IMR-90 (cell line): ENCODE data around the gene NOL8. TPM values are rescaled to one million over a fixed set of nuclear protein-coding genes. Genes with fewer than 3 reads are reported as not detected.

Experiments
- ATAC-seq: fragments of 200-7000 bp; cut with Tn5 transposase; 2 replicates; pipeline ENCODE4 v1.9.1; 2020; ENCODE audit warnings: low read depth, mild to moderate bottlenecking, moderate library complexity
- BruUV-seq: library from RNA; stranded (reverse); fragments of 400-500 nt; replicated peaks from 2 replicates; lab custom pipeline; 2021; lab: Mats Ljungman, UMichigan
- CTCF ChIA-PET: fragments of 300-600 bp; formaldehyde crosslinking; extraction: SDS; loops from one replicate; lab custom pipeline; 2021; ENCODE audit warnings: antibody characterized with exemption; lab: Yijun Ruan, JAX
- POLR2A ChIA-PET: fragments of 300-600 bp; sonication (Branson Sonifier 250); formaldehyde crosslinking; loops from one replicate; lab custom pipeline; 2022; ENCODE audit warnings: antibody characterized with exemption; ENCODE audit not compliant: unreplicated experiment; lab: Charles Lee
- DNase-seq: peaks from one replicate; pipeline ENCODE4 v3.0.0; 2013
- H2AFZ ChIP-seq: replicated peaks from 2 replicates; pipeline ENCODE3; 2013; ENCODE audit warnings: low read length, mild to moderate bottlenecking; ENCODE audit not compliant: poor library complexity
- H2AK5ac ChIP-seq: 2 replicates; pipeline ENCODE4 v1.6.1; 2013; ENCODE audit warnings: low read depth, low read length, inconsistent platforms
- H2AK9ac ChIP-seq: replicated peaks from 2 replicates; pipeline ENCODE3; 2013; ENCODE audit warnings: mild to moderate bottlenecking, low read depth, low read length, moderate library complexity; ENCODE audit not compliant: poor library complexity
- H2BK120ac ChIP-seq: 2 replicates; pipeline ENCODE4 v1.6.1; 2013; ENCODE audit warnings: low read depth, low read length, inconsistent platforms
- H2BK15ac ChIP-seq: 3 replicates; pipeline ENCODE4 v1.6.1; 2013; ENCODE audit warnings: low read depth, low read length, inconsistent platforms
- H2BK20ac ChIP-seq: 2 replicates; pipeline ENCODE4 v1.6.1; 2013; ENCODE audit warnings: low read depth, mild to moderate bottlenecking, inconsistent platforms, low read length, moderate library complexity
- H2BK5ac ChIP-seq: 2 replicates; pipeline ENCODE4 v1.6.1; 2013; ENCODE audit warnings: mild to moderate bottlenecking, low read depth, low read length, inconsistent platforms; ENCODE audit not compliant: poor library complexity, severe bottlenecking
- H3K14ac ChIP-seq: replicated peaks from 2 replicates; pipeline ENCODE4 v1.6.1; 2013; ENCODE audit warnings: low read depth, low read length, inconsistent platforms
- H3K18ac ChIP-seq: 2 replicates; pipeline ENCODE4 v1.6.1; 2013; ENCODE audit warnings: low read depth, low read length, control low read depth
- H3K23ac ChIP-seq: 2 replicates; pipeline ENCODE4 v1.6.1; 2013; ENCODE audit warnings: low read depth, low read length, inconsistent platforms
- H3K27ac ChIP-seq: 2 replicates; pipeline ENCODE4 v1.5.1; 2013; ENCODE audit warnings: mild to moderate bottlenecking, control low read depth, low read length; ENCODE audit not compliant: insufficient read depth
- H3K27me3 ChIP-seq: 2 replicates; pipeline ENCODE4 v1.6.1; 2013; ENCODE audit warnings: low read length; ENCODE audit not compliant: control insufficient read depth, insufficient read depth
- H3K36me3 ChIP-seq: 2 replicates; pipeline ENCODE4 v1.6.1; 2013; ENCODE audit warnings: low read length, mixed read lengths; ENCODE audit not compliant: control insufficient read depth, insufficient read depth
- H3K4ac ChIP-seq: 2 replicates; pipeline ENCODE4 v1.6.1; 2013; ENCODE audit warnings: low read depth, low read length, inconsistent platforms
- H3K4me1 ChIP-seq: 2 replicates; pipeline ENCODE4 v1.6.1; 2013; ENCODE audit warnings: low read length, mixed read lengths; ENCODE audit not compliant: control insufficient read depth, insufficient read depth
- H3K4me2 ChIP-seq: 2 replicates; pipeline ENCODE4 v1.6.1; 2013; ENCODE audit warnings: low read depth, mild to moderate bottlenecking, control low read depth, low read length, moderate library complexity
- H3K4me3 ChIP-seq: 2 replicates; pipeline ENCODE4 v1.5.1; 2013; ENCODE audit warnings: low read depth, mild to moderate bottlenecking, control low read depth, low read length, moderate library complexity; ENCODE audit not compliant: insufficient read depth
- H3K56ac ChIP-seq: 2 replicates; pipeline ENCODE4 v1.6.1; 2013; ENCODE audit warnings: low read length, inconsistent platforms; ENCODE audit not compliant: insufficient read depth; ENCODE audit errors: extremely low read depth
- H3K79me1 ChIP-seq, 2 experiments: 2 replicates each; pipeline ENCODE4 v1.6.1; 2013; ENCODE audit warnings: low read length in 2 of 2, inconsistent platforms in 1 of 2, low read depth in 1 of 2
- H3K9ac ChIP-seq: 2 replicates; pipeline ENCODE4 v1.6.1; 2013; ENCODE audit warnings: low read depth, low read length, control low read depth
- H3K9me1 ChIP-seq: 2 replicates; pipeline ENCODE4 v1.6.1; 2013; ENCODE audit warnings: low read length, inconsistent platforms; ENCODE audit not compliant: insufficient read depth
- H3K9me3 ChIP-seq: 2 replicates; pipeline ENCODE4 v1.6.1; 2013; ENCODE audit warnings: low read length; ENCODE audit not compliant: control insufficient read depth, insufficient read depth
- H4K20me1 ChIP-seq: 2 replicates; pipeline ENCODE4 v1.6.1; 2013; ENCODE audit warnings: low read length, inconsistent platforms; ENCODE audit not compliant: insufficient read depth
- H4K5ac ChIP-seq: 2 replicates; pipeline ENCODE4 v1.6.1; 2013; ENCODE audit warnings: mild to moderate bottlenecking, low read depth, low read length, control low read depth
- H4K8ac ChIP-seq, 2 experiments: 2 replicates each; pipeline ENCODE4 v1.6.1; 2013; ENCODE audit warnings: low read depth in 2 of 2, low read length in 2 of 2, control low read depth in 1 of 2, inconsistent platforms in 1 of 2
- H4K91ac ChIP-seq: 2 replicates; pipeline ENCODE4 v1.6.1; 2013; ENCODE audit warnings: low read depth, low read length, inconsistent platforms; ENCODE audit not compliant: insufficient read depth
- BHLHE40 ChIP-seq: fragments of 150-350 bp; IDR thresholded peaks from 2 replicates; pipeline ENCODE4 v1.6.1; 2016; ENCODE audit warnings: mild to moderate bottlenecking, low read depth, low read length
- FOS ChIP-seq: fragments of 150-350 bp; IDR thresholded peaks from 2 replicates; pipeline ENCODE4 v1.6.1; 2016; ENCODE audit warnings: low read depth, low read length
- MAZ ChIP-seq: IDR thresholded peaks from 2 replicates; pipeline ENCODE4 v1.6.1; 2012; ENCODE audit warnings: low read depth, mild to moderate bottlenecking, low read length, improper control_type of control experiment, moderate library complexity, borderline replicate concordance
- MXI1 ChIP-seq: IDR thresholded peaks from 2 replicates; pipeline ENCODE4 v1.6.1; 2012; ENCODE audit warnings: low read depth, mild to moderate bottlenecking, low read length, moderate library complexity, borderline replicate concordance
- POLR2A ChIP-seq: IDR thresholded peaks from 2 replicates; pipeline ENCODE4 v1.6.1; 2012; ENCODE audit warnings: mild to moderate bottlenecking, low read depth, low read length
- WGBS, 2 experiments: methylation state at CpG; one replicate each; pipeline versions ENCODE4 v1.1.5 to v1.1.7; 2013; ENCODE audit warnings: missing lambda C conversion rate in 2 of 2; ENCODE audit not compliant: insufficient read length in 1 of 2; ENCODE audit errors: extremely low coverage in 2 of 2; 5-methylcytosine and 5-hydroxymethylcytosine counted together
- dilution Hi-C: fragments of 300-500 bp; cut with HindIII; formaldehyde crosslinking; loops from one replicate; pipeline ENCODE4 v1.14.3; 2018; ENCODE audit warnings: low sequenced_read_pairs; ENCODE audit not compliant: unreplicated experiment
- in situ Hi-C: fragments of 300-500 bp; cut with MboI; formaldehyde crosslinking; loops from 3 replicates; pipeline ENCODE4 v1.14.3; 2019; ENCODE audit warnings: low sequenced_read_pairs, inconsistent platforms, mixed read lengths
- intact Hi-C: fragments of 100-400 bp; cut with micrococcal nuclease; formaldehyde crosslinking; loops from 2 replicates; pipeline ENCODE4 v1.10.0; 2022
- polyA plus RNA-seq, 3 experiments: library from polyadenylated mRNA; depleted of rRNA; stranded (reverse); fragments of >200 nt; gene quantifications; 2 replicates each; pipeline ENCODE4 v1.2.3, GENCODE V29; 2012; ENCODE audit warnings: low replicate concordance in 1 of 3
- total RNA-seq: library from RNA; depleted of rRNA; stranded (reverse); fragments of >200 nt; gene quantifications from 2 replicates; pipeline ENCODE4 v1.2.3, GENCODE V29; 2012
- TF ChIP-seq, protein P1 (sequence below): conservative IDR thresholded peaks from 2 replicates; pipeline ENCODE4 v1.5.1; 2012; ENCODE audit warnings: mild to moderate bottlenecking, low read depth, low read length, improper control_type of control experiment
- TF ChIP-seq, protein P2 (sequence below): fragments of 150-350 bp; IDR thresholded peaks from 2 replicates; pipeline ENCODE4 v1.6.1; 2016; ENCODE audit warnings: low read depth, mild to moderate bottlenecking, low read length, moderate library complexity, borderline replicate concordance

Gene NOL8
- total and polyA plus RNA-seq, 2 of the 4 experiments (the other 2 are of a cell fraction) = 10.1 to 18.3 TPM

DNA sequence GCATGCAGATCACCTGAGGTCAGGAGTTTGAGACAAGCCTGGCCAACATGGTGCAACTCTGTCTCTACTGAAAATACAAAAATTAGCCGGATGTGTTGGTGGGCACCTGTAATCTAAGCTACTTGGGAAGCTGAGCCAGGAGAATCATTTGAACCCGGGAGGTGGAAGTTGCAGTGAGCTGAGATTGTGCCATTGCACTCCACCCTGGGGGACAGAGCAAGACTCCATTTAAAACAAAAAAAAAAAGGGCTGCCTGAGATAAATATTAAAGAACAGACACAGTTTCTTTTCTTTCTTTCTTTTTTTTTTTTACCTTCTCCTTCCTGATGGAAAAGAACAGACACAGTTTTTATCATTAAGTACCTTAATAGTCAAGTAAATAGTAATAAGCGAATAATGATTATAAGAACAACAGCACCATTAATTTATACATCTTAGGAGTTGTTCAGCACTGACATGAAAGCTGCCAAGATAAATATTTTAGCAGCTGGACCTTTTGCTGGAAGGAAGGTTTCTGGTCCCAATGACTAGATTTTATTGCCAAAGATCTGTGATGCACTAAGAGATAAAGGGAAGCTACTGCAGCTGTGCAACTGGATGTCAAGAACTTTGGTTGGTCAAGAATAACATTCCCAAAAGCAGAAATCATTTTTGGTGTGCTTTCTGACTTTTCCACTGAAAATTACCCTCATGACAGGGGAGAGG is 7.6 kb upstream of the NOL8 start:
- Histone ChIP-seq H4K5ac (no peak overlapping the region), H2BK15ac (no peak overlapping the region), H3K9ac (no peak overlapping the region), H3K27me3 (no peaks in the 10 kb centered on the region), H3K9me1 (no peaks in the 10 kb centered on the region), H3K27ac (no peak overlapping the region; the same call in 1 of the 2 replicates), H2AFZ (no peak overlapping the region), H2BK20ac (no peak overlapping the region), H2AK9ac (no peak overlapping the region), H3K79me1 (peaks cover 0 to 3% of the 10 kb centered on the region in 2 experiments; a peak in 1 of 4 replicates), H3K4me1 (no peaks in the 10 kb centered on the region; the same call in 1 of the 2 replicates), H2BK120ac (no peak overlapping the region), H3K23ac (no peak overlapping the region), H3K9me3 (no peaks in the 10 kb centered on the region), H2BK5ac (no peak overlapping the region), H3K4ac (no peak overlapping the region), H3K56ac (no peak overlapping the region), H4K8ac (no peak overlapping the region), H3K4me3 (no peak overlapping the region), H3K4me2 (no peak overlapping the region), H2AK5ac (no peak overlapping the region), H3K36me3 (no peaks in the 10 kb centered on the region), H4K20me1 (no peaks in the 10 kb centered on the region), H4K91ac (no peak overlapping the region), H3K18ac (no peak overlapping the region), H3K14ac (no peak overlapping the region)
- ATAC-seq = no peak
- intact Hi-C loops (no loop called here), dilution Hi-C loops (no loop called here), in situ Hi-C loops (loop anchor here (5.0 to 25.0 kb wide), 2 partner anchors 105 to 455 kb away; no protein-coding TSS in a partner anchor)
- no CpG with 5 or more reads among the region's 3 CpGs for WGBS, 2 experiments
- ChIA-PET POLR2A (no interaction called here), CTCF (interaction anchor here (1.3 kb wide), 1 partner anchor 10 kb away, joined by 4 read pairs; no protein-coding TSS in a partner anchor)
- DNase-seq = peak; percentile 43
- BruUV-seq = no TSS peak
- TF ChIP-seq, protein P1, sequence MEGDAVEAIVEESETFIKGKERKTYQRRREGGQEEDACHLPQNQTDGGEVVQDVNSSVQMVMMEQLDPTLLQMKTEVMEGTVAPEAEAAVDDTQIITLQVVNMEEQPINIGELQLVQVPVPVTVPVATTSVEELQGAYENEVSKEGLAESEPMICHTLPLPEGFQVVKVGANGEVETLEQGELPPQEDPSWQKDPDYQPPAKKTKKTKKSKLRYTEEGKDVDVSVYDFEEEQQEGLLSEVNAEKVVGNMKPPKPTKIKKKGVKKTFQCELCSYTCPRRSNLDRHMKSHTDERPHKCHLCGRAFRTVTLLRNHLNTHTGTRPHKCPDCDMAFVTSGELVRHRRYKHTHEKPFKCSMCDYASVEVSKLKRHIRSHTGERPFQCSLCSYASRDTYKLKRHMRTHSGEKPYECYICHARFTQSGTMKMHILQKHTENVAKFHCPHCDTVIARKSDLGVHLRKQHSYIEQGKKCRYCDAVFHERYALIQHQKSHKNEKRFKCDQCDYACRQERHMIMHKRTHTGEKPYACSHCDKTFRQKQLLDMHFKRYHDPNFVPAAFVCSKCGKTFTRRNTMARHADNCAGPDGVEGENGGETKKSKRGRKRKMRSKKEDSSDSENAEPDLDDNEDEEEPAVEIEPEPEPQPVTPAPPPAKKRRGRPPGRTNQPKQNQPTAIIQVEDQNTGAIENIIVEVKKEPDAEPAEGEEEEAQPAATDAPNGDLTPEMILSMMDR = no peak
- TF ChIP-seq POLR2A (no peak), MAZ (no peak), BHLHE40 (no peak), MXI1 (no peak), FOS (no peak)
- TF ChIP-seq, protein P2, sequence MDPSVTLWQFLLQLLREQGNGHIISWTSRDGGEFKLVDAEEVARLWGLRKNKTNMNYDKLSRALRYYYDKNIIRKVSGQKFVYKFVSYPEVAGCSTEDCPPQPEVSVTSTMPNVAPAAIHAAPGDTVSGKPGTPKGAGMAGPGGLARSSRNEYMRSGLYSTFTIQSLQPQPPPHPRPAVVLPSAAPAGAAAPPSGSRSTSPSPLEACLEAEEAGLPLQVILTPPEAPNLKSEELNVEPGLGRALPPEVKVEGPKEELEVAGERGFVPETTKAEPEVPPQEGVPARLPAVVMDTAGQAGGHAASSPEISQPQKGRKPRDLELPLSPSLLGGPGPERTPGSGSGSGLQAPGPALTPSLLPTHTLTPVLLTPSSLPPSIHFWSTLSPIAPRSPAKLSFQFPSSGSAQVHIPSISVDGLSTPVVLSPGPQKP = no peak
